Endothelial cell (in vitro differentiated cells): ENCODE measurements around the gene TRIM14. TPM values are rescaled to one million over a fixed set of nuclear protein-coding genes. Genes with fewer than 3 reads are reported as not detected.

Experiments
- DNase-seq: peaks from one replicate; pipeline ENCODE4 v3.0.0; 2021; ENCODE audit warnings: low spot score
- H3K27ac Mint-ChIP-seq: one replicate; pipeline ENCODE4 v1.8.0; 2021; ENCODE audit warnings: mixed read lengths, inconsistent platforms; ENCODE audit not compliant: unreplicated experiment
- H3K27me3 Mint-ChIP-seq: one replicate; pipeline ENCODE4 v1.8.0; 2021; ENCODE audit warnings: mild to moderate bottlenecking, moderate library complexity, mixed read lengths, inconsistent platforms; ENCODE audit not compliant: unreplicated experiment
- H3K36me3 Mint-ChIP-seq: one replicate; pipeline ENCODE4 v1.8.0; 2021; ENCODE audit warnings: mild to moderate bottlenecking, low read depth, mixed read lengths, inconsistent platforms; ENCODE audit not compliant: unreplicated experiment
- H3K4me1 Mint-ChIP-seq: one replicate; pipeline ENCODE4 v1.8.0; 2021; ENCODE audit warnings: mild to moderate bottlenecking, mixed read lengths, inconsistent platforms; ENCODE audit not compliant: unreplicated experiment
- H3K4me3 Mint-ChIP-seq: one replicate; pipeline ENCODE4 v1.8.0; 2021; ENCODE audit warnings: mild to moderate bottlenecking, mixed read lengths, inconsistent platforms; ENCODE audit not compliant: unreplicated experiment
- H3K9me3 Mint-ChIP-seq: one replicate; pipeline ENCODE4 v1.8.0; 2021; ENCODE audit warnings: mixed read lengths, inconsistent platforms; ENCODE audit not compliant: unreplicated experiment
- CTCF ChIP-seq: fragments of 200-600 bp; sonication (generic); IDR thresholded peaks from one replicate; pipeline ENCODE4 v1.5.0; 2021; ENCODE audit warnings: antibody characterized with exemption; ENCODE audit not compliant: unreplicated experiment
- total RNA-seq: library from RNA; stranded (reverse); fragmentation: NEBNext Ultra II Directional; extraction: Animal tissue kit (Norgen Biotek cat#: 25700); gene quantifications from one replicate; pipeline ENCODE4 v1.2.1, GENCODE V29; 2021; ENCODE audit not compliant: unreplicated experiment

Gene TRIM14
- total RNA-seq, 1 donor from 2014 or later = 0.97 TPM

- DNase-seq = no peak
- Mint-ChIP-seq H3K4me1 (peaks cover 5% of the 10 kb centered on the region), H3K27ac (no peak overlapping the region), H3K27me3 (peaks cover 2% of the 10 kb centered on the region), H3K4me3 (no peak overlapping the region), H3K36me3 (peaks cover 4% of the 10 kb centered on the region), H3K9me3 (no peaks in the 10 kb centered on the region)
- TF ChIP-seq CTCF = no peak
Measured at GRCh38 chr9:98148486-98148885, 29.5 kb upstream of the TRIM14 start.

- H3K27ac Mint-ChIP-seq = no peak overlapping the region
- no peak for DNase-seq
- H3K27me3 Mint-ChIP-seq = peaks cover 2% of the 10 kb centered on the region
- H3K36me3 Mint-ChIP-seq = peaks cover 4% of the 10 kb centered on the region
- no peak overlapping the region for H3K4me3 Mint-ChIP-seq
- no peaks in the 10 kb centered on the region for H3K9me3 Mint-ChIP-seq
- peaks cover 5% of the 10 kb centered on the region for H3K4me1 Mint-ChIP-seq
- TF ChIP-seq CTCF = no peak
Measured at GRCh38 chr9:98147582-98147981, 28.6 kb upstream of the TRIM14 start.

GRCh38 chr9:98146101-98146991 lies 27.3 kb upstream of the TRIM14 start:
- Mint-ChIP-seq H3K4me3 (no peak overlapping the region), H3K36me3 (peaks cover 4% of the 10 kb centered on the region), H3K4me1 (peaks cover 5% of the 10 kb centered on the region), H3K27me3 (peaks cover 2% of the 10 kb centered on the region), H3K9me3 (no peaks in the 10 kb centered on the region), H3K27ac (no peak overlapping the region)
- DNase-seq = no peak
- TF ChIP-seq CTCF = no peak

DNA sequence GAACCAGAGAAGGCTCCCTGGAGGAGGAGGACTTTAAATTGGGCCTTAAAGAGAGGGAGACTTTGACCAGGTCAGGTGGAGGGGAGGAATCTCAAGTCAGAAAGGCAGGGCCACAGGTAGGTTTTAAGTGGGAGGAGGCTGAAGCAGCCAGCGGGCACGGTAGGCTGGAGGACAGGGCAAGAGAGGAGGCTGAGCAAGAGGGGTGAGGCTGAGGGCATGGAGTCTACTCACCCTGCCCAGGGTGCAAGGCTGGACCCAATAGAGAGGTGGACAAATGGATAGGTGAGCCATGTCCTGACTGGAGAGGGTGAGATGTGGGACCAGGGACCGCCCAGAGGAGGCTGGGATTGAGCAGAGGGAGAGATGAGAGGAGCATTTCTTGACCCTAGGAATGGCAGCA lies 25.6 kb upstream of the TRIM14 start:
- TF ChIP-seq CTCF = no peak
- DNase-seq = no peak
- H3K4me1 Mint-ChIP-seq = no peaks in the 10 kb centered on the region
- H3K27ac Mint-ChIP-seq = no peak overlapping the region
- H3K27me3 Mint-ChIP-seq = no peaks in the 10 kb centered on the region
- H3K4me3 Mint-ChIP-seq = no peak overlapping the region
- peaks cover 4% of the 10 kb centered on the region for H3K36me3 Mint-ChIP-seq
- H3K9me3 Mint-ChIP-seq = no peaks in the 10 kb centered on the region

- H3K27me3 Mint-ChIP-seq = no peaks in the 10 kb centered on the region
- TF ChIP-seq CTCF = no peak
- no peak overlapping the region for H3K4me3 Mint-ChIP-seq
- peaks cover 4% of the 10 kb centered on the region for H3K36me3 Mint-ChIP-seq
- no peaks in the 10 kb centered on the region for H3K9me3 Mint-ChIP-seq
- H3K4me1 Mint-ChIP-seq = no peaks in the 10 kb centered on the region
- H3K27ac Mint-ChIP-seq = no peak overlapping the region
- DNase-seq = no peak
Measured at GRCh38 chr9:98144076-98144475, 25.1 kb upstream of the TRIM14 start.
